Loucy (cell line): Measurements from ENCODE around the gene CXXC4.

Experiments used
- H2AFZ ChIP-seq: fragments of 200-600 bp; sonication (generic); 2 replicates; pipeline ENCODE4 v1.6.0; 2016; ENCODE audit warnings: antibody characterized with exemption, mild to moderate bottlenecking, low read length, moderate library complexity
- H3F3A ChIP-seq: fragments of 200-600 bp; 2 replicates; pipeline ENCODE4 v1.6.0; 2016; ENCODE audit warnings: antibody characterized with exemption, low read depth, mild to moderate bottlenecking
- H3K27me3 ChIP-seq: fragments of 200-600 bp; sonication (generic); 2 replicates; pipeline ENCODE4 v1.6.1; 2014; ENCODE audit warnings: low read length, mild to moderate bottlenecking; ENCODE audit not compliant: insufficient read depth, poor library complexity, severe bottlenecking
- H3K36me3 ChIP-seq: fragments of 200-600 bp; sonication (generic); 2 replicates; pipeline ENCODE4 v1.6.1; 2016; ENCODE audit warnings: low read length; ENCODE audit not compliant: insufficient read depth
- H3K4me1 ChIP-seq: fragments of 200-600 bp; sonication (generic); 2 replicates; pipeline ENCODE4 v1.5.1; 2014; ENCODE audit warnings: low read length, mild to moderate bottlenecking; ENCODE audit not compliant: insufficient read depth, poor library complexity, severe bottlenecking
- H3K4me2 ChIP-seq: fragments of 200-600 bp; sonication (generic); 2 replicates; pipeline ENCODE4 v1.6.0; 2014; ENCODE audit warnings: antibody characterized with exemption, low read length, low read depth, mild to moderate bottlenecking; ENCODE audit not compliant: poor library complexity, severe bottlenecking
- H3K4me3 ChIP-seq: fragments of 200-600 bp; sonication (generic); 2 replicates; pipeline ENCODE4 v1.5.1; 2014; ENCODE audit warnings: low read length, mild to moderate bottlenecking, mixed read lengths; ENCODE audit not compliant: poor library complexity, severe bottlenecking
- H3K79me2 ChIP-seq: fragments of 200-600 bp; sonication (generic); 2 replicates; pipeline ENCODE4 v1.6.1; 2014; ENCODE audit warnings: low read length; ENCODE audit not compliant: insufficient read depth
- H3K9ac ChIP-seq: fragments of 200-600 bp; sonication (generic); 2 replicates; pipeline ENCODE4 v1.6.0; 2014; ENCODE audit warnings: mild to moderate bottlenecking, low read depth, low read length, moderate library complexity; ENCODE audit not compliant: poor library complexity, severe bottlenecking
- H3K9me2 ChIP-seq: fragments of 200-600 bp; sonication (generic); replicated peaks from 2 replicates; pipeline ENCODE4 v1.6.1; 2016; ENCODE audit warnings: low read depth, low read length, mixed read lengths
- H3K9me3 ChIP-seq: fragments of 200-600 bp; sonication (generic); 2 replicates; pipeline ENCODE4 v1.6.1; 2014; ENCODE audit warnings: mild to moderate bottlenecking, antibody characterized with exemption, low read length, low read depth; ENCODE audit not compliant: insufficient read depth
- H4K20me1 ChIP-seq: fragments of 200-600 bp; sonication (generic); 2 replicates; pipeline ENCODE4 v1.6.0; 2014; ENCODE audit warnings: antibody characterized with exemption, low read length, mild to moderate bottlenecking; ENCODE audit not compliant: insufficient read depth, poor library complexity, severe bottlenecking
- CTCF ChIP-seq: fragments of 200-600 bp; sonication (generic); conservative IDR thresholded peaks from 2 replicates; pipeline ENCODE4 v1.5.1; 2014; ENCODE audit warnings: mild to moderate bottlenecking, antibody characterized with exemption, low read length
- EZH2phosphoT487 ChIP-seq: fragments of 200-600 bp; IDR thresholded peaks from 2 replicates; pipeline ENCODE4 v1.6.1; 2018; ENCODE audit warnings: antibody characterized with exemption, mild to moderate bottlenecking, moderate library complexity, borderline replicate concordance

Gene CXXC4

GRCh38 chr4:104491481-104492182 is 3.1 kb downstream of the CXXC4 start:
- H4K20me1 ChIP-seq: no peaks in the 10 kb centered on the region
- H3K79me2 ChIP-seq: no peaks in the 10 kb centered on the region
- H3K36me3 ChIP-seq: no peaks in the 10 kb centered on the region
- peaks cover 3% of the 10 kb centered on the region; the same call in 1 of the 2 replicates for H3F3A ChIP-seq
- peak overlapping the region; percentile 65 for H3K9ac ChIP-seq
- H3K9me3 ChIP-seq: no peaks in the 10 kb centered on the region
- no peaks in the 10 kb centered on the region for H3K27me3 ChIP-seq
- no peak for TF ChIP-seq CTCF
- TF ChIP-seq EZH2phosphoT487: no peak
- peak overlapping the region; percentile 75 for H3K4me2 ChIP-seq
- H3K9me2 ChIP-seq: no peaks in the 10 kb centered on the region
- H3K4me3 ChIP-seq: peak overlapping the region; percentile 76
- H3K4me1 ChIP-seq: peaks cover 12% of the 10 kb centered on the region
- H2AFZ ChIP-seq: peak overlapping the region; percentile 97

GRCh38 chr4:104490770-104491480 is 3.8 kb downstream of the CXXC4 start:
- H3K4me1 ChIP-seq: peaks cover 12% of the 10 kb centered on the region
- no peaks in the 10 kb centered on the region for H4K20me1 ChIP-seq
- H3K4me3 ChIP-seq: peak overlapping the region; percentile 76
- no peaks in the 10 kb centered on the region for H3K9me3 ChIP-seq
- no peaks in the 10 kb centered on the region for H3K9me2 ChIP-seq
- H3K4me2 ChIP-seq: peak overlapping the region; percentile 95
- no peaks in the 10 kb centered on the region for H3K36me3 ChIP-seq
- H3F3A ChIP-seq: peaks cover 3% of the 10 kb centered on the region; the same call in 1 of the 2 replicates
- H2AFZ ChIP-seq: peak overlapping the region; percentile 98
- TF ChIP-seq EZH2phosphoT487 (no peak), CTCF (no peak)
- no peaks in the 10 kb centered on the region for H3K27me3 ChIP-seq
- H3K79me2 ChIP-seq: no peaks in the 10 kb centered on the region
- peak overlapping the region; percentile 66 for H3K9ac ChIP-seq

GRCh38 chr4:104490096-104490769 is 4.5 kb downstream of the CXXC4 start:
- no peaks in the 10 kb centered on the region for H3K36me3 ChIP-seq
- H3K9ac ChIP-seq: peak overlapping the region; percentile 66
- H3K4me1 ChIP-seq: peaks cover 12% of the 10 kb centered on the region
- H3K79me2 ChIP-seq: no peaks in the 10 kb centered on the region
- peak overlapping the region; percentile 76 for H3K4me3 ChIP-seq
- TF ChIP-seq EZH2phosphoT487 (no peak), CTCF (no peak)
- no peaks in the 10 kb centered on the region for H3K9me3 ChIP-seq
- peaks cover 3% of the 10 kb centered on the region; the same call in 1 of the 2 replicates for H3F3A ChIP-seq
- H3K27me3 ChIP-seq: no peaks in the 10 kb centered on the region
- peak overlapping the region; percentile 95 for H3K4me2 ChIP-seq
- peak overlapping the region; percentile 98 for H2AFZ ChIP-seq
- H4K20me1 ChIP-seq: no peaks in the 10 kb centered on the region
- H3K9me2 ChIP-seq: no peaks in the 10 kb centered on the region
